GM12872 (cell line): Measurements from ENCODE around the gene ATP8A2.

Experiments used
- TF ChIP-seq, protein P1 (sequence below): IDR thresholded peaks from 3 replicates; pipeline ENCODE4 v1.5.1; 2011; ENCODE audit warnings: low read depth, mild to moderate bottlenecking, low read length, moderate library complexity; ENCODE audit not compliant: insufficient read depth

Gene ATP8A2

DNA sequence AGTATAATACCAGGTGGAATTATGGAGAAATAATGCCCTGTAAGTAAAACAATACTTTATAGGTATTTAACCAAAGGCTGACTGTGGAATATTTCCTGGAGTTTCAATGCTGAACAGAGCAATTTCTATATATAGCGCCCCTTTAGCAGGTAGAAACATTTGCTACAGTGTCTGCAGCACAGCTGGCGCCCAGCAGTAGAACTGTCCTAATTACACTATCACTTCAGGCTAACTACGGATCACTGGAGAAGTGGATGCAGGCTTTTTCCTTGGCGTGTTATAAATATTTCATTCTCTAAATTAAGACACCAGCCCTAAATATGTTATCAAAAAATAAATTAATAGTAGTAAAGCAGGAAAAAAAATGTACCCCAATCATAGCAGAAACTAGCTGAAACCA, 677.0 kb downstream of the ATP8A2 start:
- TF ChIP-seq, protein P1, sequence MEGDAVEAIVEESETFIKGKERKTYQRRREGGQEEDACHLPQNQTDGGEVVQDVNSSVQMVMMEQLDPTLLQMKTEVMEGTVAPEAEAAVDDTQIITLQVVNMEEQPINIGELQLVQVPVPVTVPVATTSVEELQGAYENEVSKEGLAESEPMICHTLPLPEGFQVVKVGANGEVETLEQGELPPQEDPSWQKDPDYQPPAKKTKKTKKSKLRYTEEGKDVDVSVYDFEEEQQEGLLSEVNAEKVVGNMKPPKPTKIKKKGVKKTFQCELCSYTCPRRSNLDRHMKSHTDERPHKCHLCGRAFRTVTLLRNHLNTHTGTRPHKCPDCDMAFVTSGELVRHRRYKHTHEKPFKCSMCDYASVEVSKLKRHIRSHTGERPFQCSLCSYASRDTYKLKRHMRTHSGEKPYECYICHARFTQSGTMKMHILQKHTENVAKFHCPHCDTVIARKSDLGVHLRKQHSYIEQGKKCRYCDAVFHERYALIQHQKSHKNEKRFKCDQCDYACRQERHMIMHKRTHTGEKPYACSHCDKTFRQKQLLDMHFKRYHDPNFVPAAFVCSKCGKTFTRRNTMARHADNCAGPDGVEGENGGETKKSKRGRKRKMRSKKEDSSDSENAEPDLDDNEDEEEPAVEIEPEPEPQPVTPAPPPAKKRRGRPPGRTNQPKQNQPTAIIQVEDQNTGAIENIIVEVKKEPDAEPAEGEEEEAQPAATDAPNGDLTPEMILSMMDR: no peak

- TF ChIP-seq, protein P1: no peak
These were observed 678.9 kb downstream of the ATP8A2 start for GRCh38 chr13:26050568-26051230.

- TF ChIP-seq, protein P1: no peak
These were observed 679.5 kb downstream of the ATP8A2 start for GRCh38 chr13:26051231-26051656.

DNA sequence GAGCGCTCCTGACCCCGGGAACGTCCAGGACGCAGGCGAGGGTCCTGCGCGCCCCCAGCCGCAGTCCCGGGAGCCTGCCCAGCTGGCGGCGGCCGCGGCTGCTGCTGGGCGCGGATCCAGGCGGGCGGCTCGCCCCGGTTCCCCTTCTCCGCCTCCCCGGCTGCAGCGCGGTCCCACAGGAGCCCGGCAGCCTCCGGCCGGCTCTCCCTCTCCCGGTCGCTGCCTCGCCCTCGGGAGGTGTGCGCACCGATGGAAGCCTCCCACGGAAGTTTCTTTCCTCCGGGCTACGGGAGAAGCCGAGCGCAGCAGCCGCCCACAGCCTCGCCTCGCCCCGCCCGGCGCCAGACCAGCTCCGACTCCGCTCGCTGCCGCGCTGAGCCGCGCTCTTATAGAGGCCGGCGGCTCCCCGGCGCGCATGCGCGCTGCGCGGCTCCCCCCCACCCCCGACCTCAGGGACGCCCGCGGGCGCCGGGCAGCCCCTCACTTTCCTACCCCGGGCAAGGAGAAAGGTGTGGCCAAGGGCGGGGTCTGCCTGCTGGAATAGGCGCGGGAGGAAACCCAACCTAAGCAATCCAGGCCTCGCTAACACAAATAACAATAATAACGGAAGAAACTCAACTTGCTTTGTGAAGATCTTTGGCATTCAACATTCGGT, 680.0 kb downstream of the ATP8A2 start, which contains the start of gene SHISA2:
Gene SHISA2 (minus strand): TSS at position 360 of the 655 bp plus-strand sequence. CDS start 1,041 bp downstream, outside the sequence.
- TF ChIP-seq, protein P1: no peak

- TF ChIP-seq, protein P1: no peak
These were observed 680.6 kb downstream of the ATP8A2 start for GRCh38 chr13:26052337-26052736.

- TF ChIP-seq, protein P1: no peak
These were observed 681.7 kb downstream of the ATP8A2 start for GRCh38 chr13:26053418-26053980.

GRCh38 chr13:26054896-26055295, 683.1 kb downstream of the ATP8A2 start:
- TF ChIP-seq, protein P1: no peak
